H1 (cell line): ENCODE results near the gene KDM6A. TPM values are rescaled to one million over a fixed set of nuclear protein-coding genes. Genes with fewer than 3 reads are reported as not detected.
"Not testable (repeated sequence)": the region's sequence is repeated elsewhere in the genome, so short reads cannot be mapped to it uniquely, and the experiment has no call there.

Source experiments
- CTCF ChIA-PET: fragments of 300-600 bp; sonication (Branson Sonifier 250); formaldehyde crosslinking; loops from one replicate; lab custom pipeline; 2021; ENCODE audit not compliant: partially characterized antibody; lab: Charles Lee
- POLR2A ChIA-PET: fragments of 300-600 bp; sonication (Branson Sonifier 250); formaldehyde crosslinking; loops from one replicate; lab custom pipeline; 2021; ENCODE audit warnings: inconsistent platforms; ENCODE audit not compliant: partially characterized antibody; lab: Charles Lee
- DNase-seq, 2 experiments: peaks; one replicate each; pipeline versions ENCODE4 v3.0.0 to v3.0.0-alpha.2; 2010 to 2022; ENCODE audit warnings: low spot score in 2 of 2, low read depth in 1 of 2, mixed read lengths in 1 of 2
- FAIRE-seq: peaks from 2 replicates; lab custom pipeline; 2011; peaks lifted over from hg19 to GRCh38; lab: Jason Lieb, UNC
- H2AFZ ChIP-seq: 2 replicates; pipeline ENCODE4 v1.8.1; 2012; ENCODE audit warnings: low read length, inconsistent platforms
- H2AK5ac ChIP-seq: 2 replicates; pipeline ENCODE4 v1.6.1; 2013; ENCODE audit warnings: low read depth, low read length
- H2BK120ac ChIP-seq: replicated peaks from 2 replicates; pipeline ENCODE3; 2013; ENCODE audit warnings: low read depth, low read length, inconsistent platforms
- H2BK12ac ChIP-seq: 2 replicates; pipeline ENCODE4 v1.6.1; 2013; ENCODE audit warnings: low read depth, low read length
- H2BK15ac ChIP-seq: 2 replicates; pipeline ENCODE4 v1.6.1; 2013; ENCODE audit warnings: low read length
- H2BK20ac ChIP-seq: 2 replicates; pipeline ENCODE4 v1.6.1; 2013; ENCODE audit warnings: low read length
- H2BK5ac ChIP-seq: 2 replicates; pipeline ENCODE4 v1.6.1; 2013; ENCODE audit warnings: low read depth, low read length
- H3K14ac ChIP-seq: 2 replicates; pipeline ENCODE4 v1.6.1; 2013; ENCODE audit warnings: inconsistent platforms; ENCODE audit not compliant: insufficient read length
- H3K18ac ChIP-seq: 2 replicates; pipeline ENCODE4 v1.6.1; 2013; ENCODE audit warnings: low read length; ENCODE audit errors: extremely low read depth
- H3K23ac ChIP-seq: 2 replicates; pipeline ENCODE4 v1.6.1; 2013; ENCODE audit warnings: inconsistent platforms; ENCODE audit not compliant: insufficient read length
- H3K23me2 ChIP-seq: 2 replicates; pipeline ENCODE4 v1.6.1; 2013; ENCODE audit warnings: low read depth, low read length
- H3K27ac ChIP-seq: 2 replicates; pipeline ENCODE4 v1.6.1; 2011; ENCODE audit warnings: low read depth, low read length, inconsistent platforms
- H3K27me3 ChIP-seq, 4 experiments: replicated peaks in 1 of 4; 1 replicate in 1 of 4; 2 replicates in 3 of 4; pipeline versions ENCODE4 v1.6.1 to v1.8.1; 2011 to 2013; ENCODE audit warnings: low read length in 3 of 4, mild to moderate bottlenecking in 3 of 4, inconsistent platforms in 2 of 4, mixed read lengths in 2 of 4, moderate library complexity in 1 of 4; ENCODE audit not compliant: control insufficient read depth in 3 of 4, insufficient read depth in 3 of 4; ENCODE audit errors: extremely low read depth in 1 of 4
- H3K36me3 ChIP-seq, 4 experiments: 2 replicates each; pipeline versions ENCODE4 v1.6.1 to v1.8.1; 2011 to 2013; ENCODE audit warnings: mild to moderate bottlenecking in 4 of 4, low read length in 3 of 4, moderate library complexity in 2 of 4, control low read depth in 1 of 4, inconsistent platforms in 1 of 4; ENCODE audit not compliant: insufficient read depth in 4 of 4, control insufficient read depth in 2 of 4
- H3K4ac ChIP-seq: replicated peaks from 2 replicates; pipeline ENCODE3; 2013; ENCODE audit warnings: low read length, low read depth, mixed read lengths, inconsistent platforms; ENCODE audit not compliant: insufficient read length
- H3K4me1 ChIP-seq, 4 experiments: replicated peaks in 1 of 4; 1 replicate in 1 of 4; 2 replicates in 3 of 4; pipeline versions ENCODE4 v1.6.1 to v1.8.1; 2011 to 2013; ENCODE audit warnings: low read length in 3 of 4, inconsistent platforms in 2 of 4, mixed read lengths in 1 of 4; ENCODE audit not compliant: insufficient read depth in 4 of 4, control insufficient read depth in 3 of 4
- H3K4me2 ChIP-seq, 2 experiments: 2 replicates each; pipeline versions ENCODE4 v1.6.1 to v1.8.1; 2011 to 2013; ENCODE audit warnings: low read depth in 2 of 2, low read length in 2 of 2, control low read depth in 1 of 2, inconsistent platforms in 1 of 2, mild to moderate bottlenecking in 1 of 2; ENCODE audit not compliant: insufficient read depth in 1 of 2
- H3K4me3 ChIP-seq, 4 experiments: fragments of 200-600, 300-600 bp in 1 of 4; sonication (generic), shearing (Covaris generic), sonication (Bioruptor Twin) in 1 of 4; 2 replicates each; pipeline versions ENCODE4 v1.5.1 to v1.8.1; 2011 to 2016; ENCODE audit warnings: low read length in 4 of 4, low read depth in 3 of 4, control low read depth in 2 of 4, inconsistent platforms in 2 of 4, mild to moderate bottlenecking in 2 of 4, mixed read lengths in 1 of 4, moderate library complexity in 1 of 4; ENCODE audit not compliant: insufficient read depth in 2 of 4; ENCODE audit errors: extremely low read depth in 1 of 4
- H3K56ac ChIP-seq: replicated peaks from 2 replicates; pipeline ENCODE3; 2013; ENCODE audit warnings: low read depth, mild to moderate bottlenecking, mixed read lengths, low read length, inconsistent platforms; ENCODE audit not compliant: insufficient read length
- H3K79me1 ChIP-seq: 2 replicates; pipeline ENCODE4 v1.6.1; 2013; ENCODE audit warnings: low read depth, low read length, control low read depth
- H3K79me2 ChIP-seq, 2 experiments: 2 replicates each; pipeline versions ENCODE4 v1.6.1 to v1.8.1; 2012 to 2013; ENCODE audit warnings: low read length in 2 of 2, mild to moderate bottlenecking in 2 of 2, inconsistent platforms in 1 of 2; ENCODE audit not compliant: insufficient read depth in 2 of 2, control insufficient read depth in 1 of 2
- H3K9ac ChIP-seq, 4 experiments: replicated peaks in 1 of 4; 1 replicate in 1 of 4; 2 replicates in 3 of 4; pipeline versions ENCODE4 v1.6.1 to v1.8.1; 2011 to 2013; ENCODE audit warnings: low read depth in 3 of 4, low read length in 3 of 4, control low read depth in 2 of 4, mild to moderate bottlenecking in 2 of 4, moderate library complexity in 2 of 4, inconsistent platforms in 1 of 4; ENCODE audit errors: extremely low read depth in 1 of 4
- H3K9me3 ChIP-seq, 2 experiments: 2 replicates each; pipeline versions ENCODE4 v1.6.1 to v1.8.1; 2012 to 2013; ENCODE audit warnings: mild to moderate bottlenecking in 2 of 2, moderate library complexity in 2 of 2, control low read depth in 1 of 2, inconsistent platforms in 1 of 2, low read depth in 1 of 2, low read length in 1 of 2, mixed read lengths in 1 of 2; ENCODE audit not compliant: insufficient read depth in 2 of 2
- H4K20me1 ChIP-seq, 2 experiments: replicated peaks in 1 of 2; 2 replicates each; pipeline versions ENCODE3 to v1.8.1; 2011 to 2013; ENCODE audit warnings: inconsistent platforms in 2 of 2, low read length in 2 of 2, mild to moderate bottlenecking in 1 of 2; ENCODE audit not compliant: insufficient read depth in 2 of 2, control insufficient read depth in 1 of 2
- H4K5ac ChIP-seq: 2 replicates; pipeline ENCODE4 v1.6.1; 2013; ENCODE audit warnings: low read length, low read depth, mixed read lengths, inconsistent platforms; ENCODE audit not compliant: insufficient read length
- H4K8ac ChIP-seq: 2 replicates; pipeline ENCODE4 v1.8.0; 2013; ENCODE audit warnings: mild to moderate bottlenecking, moderate library complexity, low read length, inconsistent platforms; ENCODE audit not compliant: insufficient read depth; ENCODE audit errors: extremely low read depth
- H4K91ac ChIP-seq: replicated peaks from 2 replicates; pipeline ENCODE3; 2013; ENCODE audit warnings: low read length, mixed read lengths, inconsistent platforms; ENCODE audit not compliant: insufficient read length
- WGBS, 2 experiments: shearing (Covaris generic) in 1 of 2; methylation state at CpG; one replicate each; pipeline versions ENCODE4 v1.1.6 to v1.1.7; 2013 to 2015; ENCODE audit warnings: low lambda C conversion rate in 2 of 2, mixed read lengths in 2 of 2, inconsistent platforms in 1 of 2, low coverage in 1 of 2, missing lambda C conversion rate in 1 of 2; ENCODE audit not compliant: insufficient replicate concordance in 2 of 2, insufficient coverage in 1 of 2, insufficient read length in 1 of 2; ENCODE audit errors: extremely low coverage in 1 of 2, missing lambda C conversion rate in 1 of 2; 5-methylcytosine and 5-hydroxymethylcytosine counted together
- polyA plus RNA-seq, 7 experiments: library from polyadenylated mRNA; depleted of rRNA in 3 of 7; stranded (reverse) in 5 of 7; unstranded in 2 of 7; fragments of >200 nt in 5 of 7; fragments of 200-250 nt in 2 of 7; gene quantifications; 1 replicate in 5 of 7; 2 replicates in 1 of 7; 4 replicates in 1 of 7; pipeline versions ENCODE4 v1.2.1 to v1.2.3, GENCODE V29; 2011 to 2013; ENCODE audit warnings: missing spikeins in 2 of 7, mixed read lengths in 2 of 7
- total RNA-seq: library from RNA; stranded (reverse); fragmentation: NEBNext Ultra II Directional; extraction: Animal tissue kit (Norgen Biotek cat#: 25700); gene quantifications from 2 replicates; pipeline ENCODE4 v1.2.1, GENCODE V29; 2021

KDM6A gene
- total and polyA plus RNA-seq, 2 of the 8 experiments (the other 6 are each of a cell fraction or from before 2014, with no cell fraction given) = 43.5 to 58.4 TPM

DNA sequence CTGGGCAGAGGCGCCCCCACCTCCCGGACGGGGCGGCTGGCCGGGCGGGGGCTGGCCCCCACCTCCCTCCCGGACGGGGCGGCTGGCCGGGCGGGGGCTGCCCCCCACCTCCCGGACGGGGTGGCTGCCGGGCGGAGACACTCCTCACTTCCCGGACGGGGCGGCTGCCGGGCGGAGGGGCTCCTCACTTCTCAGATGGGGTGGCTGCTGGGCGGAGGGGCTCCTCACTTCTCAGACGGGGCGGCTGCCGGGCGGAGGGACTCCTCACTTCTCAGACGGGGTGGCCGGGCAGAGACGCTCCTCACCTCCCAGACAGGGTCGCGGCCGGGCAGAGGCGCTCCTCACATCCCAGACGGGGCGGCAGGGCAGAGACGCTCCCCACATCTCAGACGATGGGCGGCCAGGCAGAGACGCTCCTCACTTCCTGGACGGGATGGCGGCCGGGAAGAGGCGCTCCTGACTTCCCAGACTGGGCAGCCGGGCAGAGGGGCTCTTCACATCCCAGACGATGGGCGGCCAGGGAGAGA is 38.1 kb downstream of the KDM6A start:
- H4K8ac ChIP-seq, H3K9me3 ChIP-seq, H4K20me1 ChIP-seq, H3K4ac ChIP-seq, H3K4me2 ChIP-seq, H2BK20ac ChIP-seq, H3K23me2 ChIP-seq, H4K5ac ChIP-seq, H3K18ac ChIP-seq, H2BK12ac ChIP-seq, H3K27me3 ChIP-seq, POLR2A ChIA-PET, H3K27ac ChIP-seq, CTCF ChIA-PET, H2AFZ ChIP-seq, H4K91ac ChIP-seq, H2AK5ac ChIP-seq, H3K56ac ChIP-seq, H3K4me3 ChIP-seq, H3K23ac ChIP-seq, DNase-seq, FAIRE-seq, H2BK5ac ChIP-seq, H2BK120ac ChIP-seq, H3K14ac ChIP-seq, H3K9ac ChIP-seq, H2BK15ac ChIP-seq, H3K79me1 ChIP-seq, H3K36me3 ChIP-seq, H3K4me1 ChIP-seq: not testable (repeated sequence)
- H3K79me2 ChIP-seq = peaks cover 12 to 82% of the 10 kb centered on the region in 2 experiments; a peak in 3 of 4 replicates
- 100% methylated on average over 3 of the region's 45 CpGs; no CpG with 5 or more reads in 1 of the 2 experiments for WGBS, 2 experiments
